ENCODE results near the gene HMGN4. TPM values are rescaled to one million over a fixed set of nuclear protein-coding genes. Genes with fewer than 3 reads are reported as not detected.

HMGN4 gene
- total RNA-seq, 4 donors from 2014 or later = 35.4 to 66.4 (median 57.7) TPM

DNA sequence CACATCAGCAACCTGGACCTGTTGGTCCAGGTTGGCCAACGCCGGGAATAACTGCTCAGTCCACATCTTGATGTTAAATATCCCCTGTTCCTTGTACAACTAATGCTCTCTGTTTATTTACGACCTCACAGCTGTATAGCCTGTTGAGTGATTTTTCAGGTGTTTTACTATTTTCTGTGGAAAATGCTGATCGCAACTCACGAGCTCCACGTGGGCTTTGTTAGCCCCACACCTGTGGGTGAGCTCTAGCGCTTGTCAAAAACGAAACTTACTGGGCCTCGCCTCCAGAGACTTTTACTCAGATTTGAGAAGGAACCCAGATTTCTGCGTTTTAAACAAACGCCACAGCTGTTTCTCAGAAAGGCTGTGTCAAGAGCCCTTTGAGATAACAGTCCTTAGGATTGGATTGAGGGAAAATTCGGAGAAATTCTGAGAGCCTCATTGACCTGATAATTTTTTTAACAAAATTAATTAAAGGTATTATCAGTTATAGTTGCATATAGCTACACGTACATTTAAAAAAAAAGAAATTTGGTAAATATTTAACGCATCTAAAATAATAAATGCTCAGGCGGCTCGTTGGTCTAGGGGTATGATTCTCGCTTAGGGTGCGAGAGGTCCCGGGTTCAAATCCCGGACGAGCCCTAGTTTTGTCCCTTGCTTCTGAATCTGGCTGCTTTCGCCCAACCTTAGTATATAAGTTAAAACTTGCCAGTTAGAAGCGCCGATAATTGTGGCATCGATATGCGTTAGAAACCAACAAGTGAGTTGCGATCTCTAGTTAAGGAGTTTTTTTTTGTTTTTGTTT is 16.7 kb downstream of the HMGN4 start:
- TF ChIP-seq, protein P1, sequence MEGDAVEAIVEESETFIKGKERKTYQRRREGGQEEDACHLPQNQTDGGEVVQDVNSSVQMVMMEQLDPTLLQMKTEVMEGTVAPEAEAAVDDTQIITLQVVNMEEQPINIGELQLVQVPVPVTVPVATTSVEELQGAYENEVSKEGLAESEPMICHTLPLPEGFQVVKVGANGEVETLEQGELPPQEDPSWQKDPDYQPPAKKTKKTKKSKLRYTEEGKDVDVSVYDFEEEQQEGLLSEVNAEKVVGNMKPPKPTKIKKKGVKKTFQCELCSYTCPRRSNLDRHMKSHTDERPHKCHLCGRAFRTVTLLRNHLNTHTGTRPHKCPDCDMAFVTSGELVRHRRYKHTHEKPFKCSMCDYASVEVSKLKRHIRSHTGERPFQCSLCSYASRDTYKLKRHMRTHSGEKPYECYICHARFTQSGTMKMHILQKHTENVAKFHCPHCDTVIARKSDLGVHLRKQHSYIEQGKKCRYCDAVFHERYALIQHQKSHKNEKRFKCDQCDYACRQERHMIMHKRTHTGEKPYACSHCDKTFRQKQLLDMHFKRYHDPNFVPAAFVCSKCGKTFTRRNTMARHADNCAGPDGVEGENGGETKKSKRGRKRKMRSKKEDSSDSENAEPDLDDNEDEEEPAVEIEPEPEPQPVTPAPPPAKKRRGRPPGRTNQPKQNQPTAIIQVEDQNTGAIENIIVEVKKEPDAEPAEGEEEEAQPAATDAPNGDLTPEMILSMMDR (IDR thresholded peaks at IDR 0.05; ENCODE audit: low read depth) = no peak

DNA sequence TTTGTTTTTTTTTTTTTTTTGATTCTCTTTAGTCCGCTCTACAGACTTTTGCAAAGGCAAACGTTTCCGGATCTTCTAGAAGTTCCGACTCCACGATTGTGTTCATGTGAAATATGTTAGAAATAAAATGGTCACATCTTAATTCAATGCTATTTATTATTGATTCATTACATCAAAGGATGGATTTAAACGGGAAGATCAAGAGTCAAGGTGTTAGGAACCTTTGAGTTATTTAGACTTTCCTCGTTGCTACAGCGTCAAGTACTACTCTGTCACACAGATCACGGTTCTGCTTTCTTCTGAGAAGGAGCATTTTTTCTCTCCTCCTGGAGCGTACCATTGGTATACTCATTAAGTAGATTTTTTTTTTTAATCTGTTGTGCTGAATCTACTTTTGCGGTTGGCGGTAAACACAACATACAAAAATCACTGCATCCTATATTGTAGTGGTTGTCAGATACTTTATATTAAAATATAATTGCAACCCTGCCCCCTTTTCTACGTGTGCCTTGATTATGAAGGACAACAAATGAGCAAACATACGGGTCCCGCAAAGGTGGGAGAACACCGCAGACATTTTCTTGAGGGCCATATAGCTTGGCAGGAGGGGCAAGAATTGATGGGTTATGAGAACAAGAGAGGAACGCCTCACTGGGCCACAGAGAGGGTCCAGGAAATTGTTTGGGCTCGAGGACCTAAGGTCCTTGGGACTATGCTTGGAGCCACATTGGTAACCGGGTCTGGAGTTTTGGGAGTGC is 17.5 kb downstream of the HMGN4 start:
- TF ChIP-seq, protein P1 (IDR thresholded peaks at IDR 0.05; ENCODE audit: low read depth) = no peak

DNA sequence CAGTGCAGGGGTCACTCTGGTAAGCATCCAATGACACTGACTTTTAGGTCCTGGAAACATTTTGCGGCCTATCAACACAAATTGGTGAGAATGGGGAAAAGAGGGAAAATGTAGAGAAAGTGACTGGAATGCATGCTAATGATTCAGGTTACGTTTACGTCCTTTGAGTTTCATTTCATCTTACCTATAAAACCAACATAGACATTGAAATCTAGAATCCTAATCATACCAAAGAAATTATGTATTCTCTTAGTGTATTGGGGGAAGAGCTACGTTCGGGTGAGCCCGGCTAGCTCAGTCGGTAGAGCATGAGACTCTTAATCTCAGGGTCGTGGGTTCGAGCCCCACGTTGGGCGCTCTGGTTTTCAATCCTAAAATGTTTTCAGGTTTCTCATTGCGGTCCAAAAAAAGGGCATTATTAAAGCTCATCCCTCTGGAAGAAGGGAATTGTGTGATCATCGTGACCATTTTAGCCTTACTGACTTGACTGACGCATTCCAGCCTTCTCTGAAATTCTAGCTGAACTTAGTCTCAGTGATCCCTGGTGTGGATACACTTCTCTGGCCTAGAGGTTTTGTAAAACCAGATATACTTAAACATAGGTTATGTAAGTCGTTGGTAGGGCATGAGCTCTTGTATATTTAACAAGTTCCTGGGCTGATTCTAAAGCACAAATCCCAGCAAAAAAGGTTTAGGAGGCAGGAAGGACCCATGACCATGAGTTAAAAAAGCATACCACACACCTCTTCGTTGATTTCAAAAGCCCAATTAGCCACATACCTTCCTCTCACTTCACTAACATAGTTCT is 18.3 kb downstream of the HMGN4 start:
- TF ChIP-seq, protein P1 (IDR thresholded peaks at IDR 0.05; ENCODE audit: low read depth) = no peak

DNA sequence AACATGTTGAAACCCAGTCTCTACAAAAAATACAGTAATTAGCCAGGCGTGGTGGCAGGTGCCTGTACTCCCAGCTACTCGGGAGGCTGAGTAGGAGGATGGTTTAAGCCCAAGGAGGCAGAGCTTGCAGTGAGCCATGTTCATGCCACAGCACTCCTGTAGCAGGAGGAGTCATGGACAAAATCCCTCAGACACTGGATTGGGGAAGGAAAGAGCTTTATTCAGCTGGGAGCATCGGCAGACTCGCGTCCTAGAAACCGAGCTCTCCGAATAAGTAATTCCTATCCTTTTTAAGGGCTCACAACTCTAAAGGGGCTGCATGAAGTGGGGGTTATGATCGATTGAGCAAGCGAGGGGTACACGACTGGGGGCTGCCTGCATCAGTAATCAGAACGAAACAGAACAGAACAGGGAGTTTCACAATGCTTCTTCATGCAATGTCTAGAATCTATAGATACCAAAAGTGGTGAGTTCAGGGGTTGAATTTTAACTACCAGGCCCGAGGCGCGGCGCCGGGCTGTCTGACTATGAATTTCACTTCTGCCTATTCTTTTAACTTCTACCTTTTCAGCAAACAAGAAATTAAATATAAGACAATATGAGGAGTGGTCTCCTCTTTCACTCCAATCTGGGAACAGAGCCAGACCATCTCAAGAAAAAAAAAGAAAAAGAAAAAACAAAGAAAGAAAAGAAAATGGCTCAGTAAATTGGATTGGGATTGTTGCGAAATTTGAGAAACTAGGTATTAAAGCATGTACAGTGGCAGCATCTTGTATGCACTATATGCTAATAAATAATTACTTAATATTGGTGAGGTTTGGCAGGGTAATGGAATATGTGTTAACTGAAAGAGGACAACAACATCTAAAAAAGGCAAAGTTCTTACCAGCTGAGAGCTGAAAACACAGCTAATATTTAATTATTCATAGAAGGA is 23.6 kb downstream of the HMGN4 start:
- TF ChIP-seq, protein P1 (IDR thresholded peaks at IDR 0.05; ENCODE audit: low read depth) = no peak

DNA sequence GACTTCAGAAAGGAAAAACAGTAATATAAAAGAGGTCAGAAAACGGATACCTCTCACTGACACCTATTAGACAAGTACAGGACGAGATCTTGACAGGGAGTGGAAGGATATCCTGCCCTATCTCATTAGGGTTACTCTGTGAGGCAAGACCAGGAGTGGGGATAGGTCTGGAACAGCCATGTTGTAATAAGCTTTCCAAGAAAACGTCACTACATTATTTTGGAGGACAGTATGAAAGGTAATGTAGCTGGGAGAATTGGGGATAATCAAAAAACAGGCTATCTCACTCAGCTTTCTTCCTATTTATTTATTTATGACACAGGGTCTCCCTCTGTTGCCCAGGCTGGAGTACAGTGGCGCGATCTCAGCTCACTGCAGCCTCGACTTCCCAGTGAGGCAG is 25.3 kb downstream of the HMGN4 start:
- TF ChIP-seq, protein P1 (IDR thresholded peaks at IDR 0.05; ENCODE audit: low read depth) = no peak

DNA sequence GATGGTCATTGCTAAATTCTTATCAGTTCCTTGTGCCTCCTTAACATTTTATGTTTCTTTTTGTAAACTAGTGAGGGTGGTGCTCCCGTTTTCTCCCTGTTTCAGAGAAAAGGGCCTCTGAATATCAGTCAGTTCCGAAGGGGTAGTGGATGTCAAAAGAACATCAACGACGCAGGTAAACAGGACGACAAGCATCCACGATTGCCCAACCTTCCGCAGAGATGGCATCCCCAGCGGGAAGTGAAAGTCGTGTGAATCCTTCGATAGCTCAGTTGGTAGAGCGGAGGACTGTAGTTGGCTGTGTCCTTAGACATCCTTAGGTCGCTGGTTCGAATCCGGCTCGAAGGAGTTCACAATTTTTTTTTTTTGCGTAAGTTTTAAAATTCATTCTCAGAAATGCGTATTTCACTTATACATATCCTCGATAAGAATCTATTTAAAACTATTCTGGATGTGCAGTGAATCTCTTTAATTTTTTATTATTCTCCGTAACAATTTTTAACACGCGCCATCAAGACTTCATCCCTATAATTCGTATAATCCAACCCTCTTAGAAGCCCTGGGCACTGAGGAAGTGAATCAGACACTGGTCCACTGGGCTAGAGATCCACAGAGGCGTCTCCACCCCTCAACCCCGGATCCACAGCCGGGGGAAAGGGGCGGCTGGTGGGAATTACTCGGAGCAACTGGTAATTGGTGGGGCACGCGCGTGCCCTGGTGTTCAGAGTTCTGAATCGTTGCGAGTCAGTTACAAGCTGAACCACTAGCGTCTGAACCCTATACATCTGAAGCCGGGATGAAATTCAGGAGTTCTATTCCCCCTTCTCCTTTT is 30.7 kb downstream of the HMGN4 start:
- TF ChIP-seq, protein P1 (IDR thresholded peaks at IDR 0.05; ENCODE audit: low read depth) = no peak

Measured in subcutaneous adipose tissue (tissue), 4 donors.